ENCODE results near the gene MLANA.

MLANA gene

GRCh38 chr9:5895782-5896181, 5.1 kb downstream of the MLANA start:
- Histone ChIP-seq H3K9me3 (ENCODE audit: insufficient read depth, low read depth, low read length) (no peaks in the 10 kb centered on the region), H3K4me2 (ENCODE audit: low read depth, low read length, poor library complexity, severe bottlenecking) (no peak overlapping the region), H3F3A (ENCODE audit: low read depth) (no peaks in the 10 kb centered on the region), H4K20me1 (ENCODE audit: insufficient read depth, low read length, poor library complexity, severe bottlenecking) (no peaks in the 10 kb centered on the region), H2AFZ (ENCODE audit: low read length) (no peak overlapping the region), H3K79me2 (ENCODE audit: insufficient read depth, low read length) (no peaks in the 10 kb centered on the region), H3K9ac (ENCODE audit: low read depth, low read length, poor library complexity, severe bottlenecking) (no peak overlapping the region), H3K36me3 (ENCODE audit: insufficient read depth, low read length) (no peaks in the 10 kb centered on the region), H3K9me2 (replicated peaks; ENCODE audit: low read depth, low read length) (no peaks in the 10 kb centered on the region), H3K27me3 (ENCODE audit: insufficient read depth, low read length, poor library complexity, severe bottlenecking) (no peaks in the 10 kb centered on the region), H3K4me3 (ENCODE audit: low read length, poor library complexity, severe bottlenecking) (no peak overlapping the region), H3K4me1 (ENCODE audit: insufficient read depth, low read length, poor library complexity, severe bottlenecking) (no peaks in the 10 kb centered on the region)
- TF ChIP-seq EZH2phosphoT487 (IDR thresholded peaks at IDR 0.05; ENCODE audit: borderline replicate concordance) (no peak), CTCF (conservative IDR thresholded peaks at IDR 0.05; ENCODE audit: low read length) (no peak)

GRCh38 chr9:5896863-5897262, 6.2 kb downstream of the MLANA start:
- Histone ChIP-seq H3K27me3 (ENCODE audit: insufficient read depth, low read length, poor library complexity, severe bottlenecking) (no peaks in the 10 kb centered on the region), H3K9me2 (replicated peaks; ENCODE audit: low read depth, low read length) (no peaks in the 10 kb centered on the region), H2AFZ (ENCODE audit: low read length) (no peak overlapping the region), H3K9ac (ENCODE audit: low read depth, low read length, poor library complexity, severe bottlenecking) (no peak overlapping the region), H4K20me1 (ENCODE audit: insufficient read depth, low read length, poor library complexity, severe bottlenecking) (no peaks in the 10 kb centered on the region), H3F3A (ENCODE audit: low read depth) (no peaks in the 10 kb centered on the region), H3K4me3 (ENCODE audit: low read length, poor library complexity, severe bottlenecking) (no peak overlapping the region), H3K4me1 (ENCODE audit: insufficient read depth, low read length, poor library complexity, severe bottlenecking) (no peaks in the 10 kb centered on the region), H3K4me2 (ENCODE audit: low read depth, low read length, poor library complexity, severe bottlenecking) (no peak overlapping the region), H3K36me3 (ENCODE audit: insufficient read depth, low read length) (no peaks in the 10 kb centered on the region), H3K79me2 (ENCODE audit: insufficient read depth, low read length) (no peaks in the 10 kb centered on the region), H3K9me3 (ENCODE audit: insufficient read depth, low read depth, low read length) (no peaks in the 10 kb centered on the region)
- TF ChIP-seq EZH2phosphoT487 (IDR thresholded peaks at IDR 0.05; ENCODE audit: borderline replicate concordance) (no peak), CTCF (conservative IDR thresholded peaks at IDR 0.05; ENCODE audit: low read length) (no peak)

- H3K9me3 ChIP-seq (ENCODE audit: insufficient read depth, low read depth, low read length): no peaks in the 10 kb centered on the region
- H3K9ac ChIP-seq (ENCODE audit: low read depth, low read length, poor library complexity, severe bottlenecking): no peak overlapping the region
- H3K36me3 ChIP-seq (ENCODE audit: insufficient read depth, low read length): no peaks in the 10 kb centered on the region
- no peaks in the 10 kb centered on the region for H3K9me2 ChIP-seq (replicated peaks; ENCODE audit: low read depth, low read length)
- no peaks in the 10 kb centered on the region for H3F3A ChIP-seq (ENCODE audit: low read depth)
- no peaks in the 10 kb centered on the region for H3K79me2 ChIP-seq (ENCODE audit: insufficient read depth, low read length)
- no peak overlapping the region for H3K4me2 ChIP-seq (ENCODE audit: low read depth, low read length, poor library complexity, severe bottlenecking)
- H3K4me1 ChIP-seq (ENCODE audit: insufficient read depth, low read length, poor library complexity, severe bottlenecking): no peaks in the 10 kb centered on the region
- H4K20me1 ChIP-seq (ENCODE audit: insufficient read depth, low read length, poor library complexity, severe bottlenecking): no peaks in the 10 kb centered on the region
- no peak overlapping the region for H2AFZ ChIP-seq (ENCODE audit: low read length)
- H3K27me3 ChIP-seq (ENCODE audit: insufficient read depth, low read length, poor library complexity, severe bottlenecking): no peaks in the 10 kb centered on the region
- TF ChIP-seq EZH2phosphoT487 (IDR thresholded peaks at IDR 0.05; ENCODE audit: borderline replicate concordance) (no peak), CTCF (conservative IDR thresholded peaks at IDR 0.05; ENCODE audit: low read length) (no peak)
- H3K4me3 ChIP-seq (ENCODE audit: low read length, poor library complexity, severe bottlenecking): no peak overlapping the region
These were observed 7.2 kb downstream of the MLANA start for GRCh38 chr9:5897851-5898250.
